Measurements from ENCODE around the gene ARHGEF9.
"Not testable (repeated sequence)": the region's sequence is repeated elsewhere in the genome, so short reads cannot be mapped to it uniquely, and the experiment has no call there.

DNA sequence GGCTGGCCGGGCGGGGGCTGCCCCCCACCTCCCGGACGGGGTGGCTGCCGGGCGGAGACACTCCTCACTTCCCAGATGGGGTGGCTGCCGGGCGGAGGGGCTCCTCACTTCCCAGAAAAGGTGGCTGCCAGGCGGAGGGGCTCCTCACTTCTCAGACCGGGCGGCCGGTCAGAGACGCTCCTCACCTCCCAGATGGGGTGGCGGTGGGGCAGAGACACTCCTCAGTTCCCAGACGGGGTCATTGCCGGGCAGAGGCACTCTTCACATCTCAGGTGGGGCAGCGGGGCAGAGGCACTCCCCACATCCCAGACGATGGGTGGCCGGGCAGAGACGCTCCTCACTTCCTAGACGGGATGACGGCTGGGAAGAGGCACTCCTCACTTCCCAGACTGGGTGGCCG is 40.4 kb upstream of the ARHGEF9 start:
- TF ChIP-seq, protein P1, sequence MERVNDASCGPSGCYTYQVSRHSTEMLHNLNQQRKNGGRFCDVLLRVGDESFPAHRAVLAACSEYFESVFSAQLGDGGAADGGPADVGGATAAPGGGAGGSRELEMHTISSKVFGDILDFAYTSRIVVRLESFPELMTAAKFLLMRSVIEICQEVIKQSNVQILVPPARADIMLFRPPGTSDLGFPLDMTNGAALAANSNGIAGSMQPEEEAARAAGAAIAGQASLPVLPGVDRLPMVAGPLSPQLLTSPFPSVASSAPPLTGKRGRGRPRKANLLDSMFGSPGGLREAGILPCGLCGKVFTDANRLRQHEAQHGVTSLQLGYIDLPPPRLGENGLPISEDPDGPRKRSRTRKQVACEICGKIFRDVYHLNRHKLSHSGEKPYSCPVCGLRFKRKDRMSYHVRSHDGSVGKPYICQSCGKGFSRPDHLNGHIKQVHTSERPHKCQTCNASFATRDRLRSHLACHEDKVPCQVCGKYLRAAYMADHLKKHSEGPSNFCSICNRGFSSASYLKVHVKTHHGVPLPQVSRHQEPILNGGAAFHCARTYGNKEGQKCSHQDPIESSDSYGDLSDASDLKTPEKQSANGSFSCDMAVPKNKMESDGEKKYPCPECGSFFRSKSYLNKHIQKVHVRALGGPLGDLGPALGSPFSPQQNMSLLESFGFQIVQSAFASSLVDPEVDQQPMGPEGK (CRISPR knock-in tag; IDR thresholded peaks at IDR 0.05; ENCODE audit: borderline replicate concordance), result not testable (repeated sequence)
- TF ChIP-seq ZFP3 (CRISPR knock-in tag; IDR thresholded peaks at IDR 0.05); ARNTL (CRISPR knock-in tag; IDR thresholded peaks at IDR 0.05; ENCODE audit: borderline replicate concordance, low read depth); ZNF70 (CRISPR knock-in tag; IDR thresholded peaks at IDR 0.05): not testable (repeated sequence)

Measured in SK-N-SH treated with all-trans-retinoic acid at 6 μM for 48 hours (cell line).